Natural killer cell treated with Interleukin-12 subunit alpha and Interleukin-12 subunit beta and Interleukin-15 and Interleukin-18, amount 100 ng/mL, for 72 hours (primary cell): Measurements from ENCODE around the gene BTG1. TPM values are rescaled to one million over a fixed set of nuclear protein-coding genes. Genes with fewer than 3 reads are reported as not detected.
"Not testable (repeated sequence)": the region's sequence is repeated elsewhere in the genome, so short reads cannot be mapped to it uniquely, and the experiment has no call there.

Source experiments
- ATAC-seq, 2 donors: fragments of 150-1000 bp; cut with Tn5 transposase in 1 of 2; sonication (Bioruptor Pico), chemical (Tn5 transposase) in 1 of 2; 2 replicates each; pipeline ENCODE4 v1.10.0; 2021
- DNase-seq: peaks from one replicate; pipeline ENCODE4 v3.0.0; 2022; ENCODE audit warnings: low spot score
- H3K27ac Mint-ChIP-seq, 2 donors: 1 replicate in 1 of 2; 2 replicates in 1 of 2; pipeline ENCODE4 v1.8.0; 2022; ENCODE audit warnings: mixed read lengths in 2 of 2, mild to moderate bottlenecking in 1 of 2, moderate library complexity in 1 of 2
- H3K27me3 Mint-ChIP-seq, 2 donors: 1 replicate in 1 of 2; 2 replicates in 1 of 2; pipeline ENCODE4 v1.8.0; 2022; ENCODE audit warnings: mixed read lengths in 2 of 2
- H3K36me3 Mint-ChIP-seq: one replicate; pipeline ENCODE4 v1.8.0; 2022; ENCODE audit warnings: mixed read lengths
- H3K4me1 Mint-ChIP-seq, 2 donors: 1 replicate in 1 of 2; 2 replicates in 1 of 2; pipeline ENCODE4 v1.8.0; 2022; ENCODE audit warnings: low read depth in 2 of 2, mixed read lengths in 2 of 2, mild to moderate bottlenecking in 1 of 2
- H3K4me3 Mint-ChIP-seq: one replicate; pipeline ENCODE4 v1.8.0; 2022; ENCODE audit warnings: mixed read lengths
- H3K9me3 Mint-ChIP-seq: 2 replicates; pipeline ENCODE4 v1.8.0; 2022; ENCODE audit warnings: mixed read lengths
- total RNA-seq, 2 donors: library from RNA; stranded (reverse); gene quantifications; one replicate each; pipeline ENCODE4 v1.2.3, GENCODE V29; 2022

The BTG1 gene
- total RNA-seq, 2 donors from 2014 or later = 80.0 to 249 TPM

GRCh38 chr12:92143686-92144630 is 1.7 kb downstream of the BTG1 start:
- H3K9me3 Mint-ChIP-seq = no peaks in the 10 kb centered on the region
- H3K27ac Mint-ChIP-seq = peak overlapping the region; percentile 92 to 95
- peaks cover 35 to 45% of the 10 kb centered on the region in 2 donors for H3K4me1 Mint-ChIP-seq
- ATAC-seq = peak; percentile 22 to 32
- peak; percentile 78 for DNase-seq
- H3K27me3 Mint-ChIP-seq = no peaks in the 10 kb centered on the region
- peak overlapping the region; percentile 96 for H3K4me3 Mint-ChIP-seq
- H3K36me3 Mint-ChIP-seq = peaks cover 37% of the 10 kb centered on the region

GRCh38 chr12:92143258-92143657 is 2.4 kb downstream of the BTG1 start:
- Mint-ChIP-seq H3K4me1 (peaks cover 42 to 46% of the 10 kb centered on the region in 2 donors), H3K27me3 (no peaks in the 10 kb centered on the region), H3K27ac (peak overlapping the region; percentile 92 to 95), H3K4me3 (peak overlapping the region; percentile 96), H3K36me3 (peaks cover 40% of the 10 kb centered on the region), H3K9me3 (no peaks in the 10 kb centered on the region)
- ATAC-seq (no peak), DNase-seq (no peak)

GRCh38 chr12:92142251-92142926 is 3.3 kb downstream of the BTG1 start:
- H3K4me1 Mint-ChIP-seq = peaks cover 46 to 52% of the 10 kb centered on the region in 2 donors
- peak overlapping the region; percentile 92 to 95 for H3K27ac Mint-ChIP-seq
- ATAC-seq = no peak
- H3K9me3 Mint-ChIP-seq = no peaks in the 10 kb centered on the region
- H3K27me3 Mint-ChIP-seq = no peaks in the 10 kb centered on the region
- DNase-seq = no peak
- peak overlapping the region; percentile 96 for H3K4me3 Mint-ChIP-seq
- peaks cover 44% of the 10 kb centered on the region for H3K36me3 Mint-ChIP-seq

GRCh38 chr12:92141591-92142121 is 4.0 kb downstream of the BTG1 start:
- Mint-ChIP-seq H3K4me3 (peak overlapping the region; percentile 96), H3K27ac (peak overlapping the region; percentile 92 to 95), H3K9me3 (no peaks in the 10 kb centered on the region), H3K4me1 (peaks cover 46 to 53% of the 10 kb centered on the region in 2 donors), H3K27me3 (no peaks in the 10 kb centered on the region), H3K36me3 (peaks cover 45% of the 10 kb centered on the region)
- ATAC-seq = no peak
- no peak for DNase-seq

- peak overlapping the region; percentile 92 to 95 for H3K27ac Mint-ChIP-seq
- H3K36me3 Mint-ChIP-seq = peaks cover 51% of the 10 kb centered on the region
- no peak for DNase-seq
- H3K4me3 Mint-ChIP-seq = peak overlapping the region; percentile 96
- H3K27me3 Mint-ChIP-seq = no peaks in the 10 kb centered on the region
- no peak for ATAC-seq
- H3K4me1 Mint-ChIP-seq = peaks cover 47 to 52% of the 10 kb centered on the region in 2 donors
- H3K9me3 Mint-ChIP-seq = peaks cover 3% of the 10 kb centered on the region
These were observed 4.6 kb downstream of the BTG1 start for GRCh38 chr12:92140896-92141536.

DNA sequence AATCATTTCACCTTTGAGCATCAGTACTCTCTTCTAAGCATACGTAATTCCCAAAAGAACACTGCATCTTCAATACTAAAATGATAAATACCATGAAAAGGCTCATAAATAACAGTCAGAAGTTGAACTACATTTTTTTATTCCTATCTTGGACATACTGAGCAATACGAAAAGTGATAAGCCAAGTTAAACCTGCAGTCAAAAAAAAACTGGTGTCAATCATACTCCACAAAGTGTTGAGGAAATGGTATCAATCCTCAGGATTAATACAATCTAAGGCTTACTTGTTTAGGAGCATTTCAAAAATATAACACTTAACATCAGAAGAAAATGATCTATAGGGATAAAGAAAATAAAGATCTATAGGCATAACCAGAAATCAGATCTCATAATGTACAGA is 5.5 kb downstream of the BTG1 start:
- H3K4me3 Mint-ChIP-seq = peak overlapping the region; percentile 96

GRCh38 chr12:92139634-92140150 is 6.0 kb downstream of the BTG1 start:
- ATAC-seq (no peak), DNase-seq (no peak)
- peak overlapping the region; percentile 96 for H3K4me3 Mint-ChIP-seq
- peaks cover 56 to 57% of the 10 kb centered on the region in 2 donors for H3K4me1 Mint-ChIP-seq
- H3K27me3 Mint-ChIP-seq = no peaks in the 10 kb centered on the region
- H3K9me3 Mint-ChIP-seq = peaks cover 3% of the 10 kb centered on the region
- H3K27ac Mint-ChIP-seq = peak overlapping the region; percentile 92 to 95
- H3K36me3 Mint-ChIP-seq = peaks cover 51% of the 10 kb centered on the region

More for the DNA sequence above, 5.5 kb downstream of the BTG1 start:
- H3K36me3 Mint-ChIP-seq = peaks cover 51% of the 10 kb centered on the region
- ATAC-seq (no peak), DNase-seq (no peak)
- peak overlapping the region; percentile 92 to 95 for H3K27ac Mint-ChIP-seq
- no peaks in the 10 kb centered on the region for H3K27me3 Mint-ChIP-seq
- peaks cover 3% of the 10 kb centered on the region for H3K9me3 Mint-ChIP-seq
- peaks cover 52% of the 10 kb centered on the region in 2 donors for H3K4me1 Mint-ChIP-seq

DNA sequence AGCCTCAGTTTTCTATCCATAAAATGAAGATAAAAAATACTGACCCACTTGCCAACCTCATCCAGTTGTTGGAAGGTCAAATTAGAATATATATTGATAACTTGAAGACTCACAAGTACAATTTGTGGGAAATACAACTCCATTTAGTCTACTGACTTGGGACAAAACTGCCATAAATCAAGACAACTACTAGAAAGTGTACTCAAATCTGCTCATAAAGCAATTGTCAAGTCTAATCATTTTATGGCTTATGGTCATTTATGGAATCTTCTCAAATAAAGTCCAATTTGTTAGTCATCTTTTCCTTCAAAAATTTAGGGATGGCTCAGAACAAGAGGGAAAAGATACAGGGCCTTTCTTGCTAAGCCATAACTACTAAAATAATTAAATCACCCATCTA is 7.0 kb downstream of the BTG1 start:
- Mint-ChIP-seq H3K27me3 (no peaks in the 10 kb centered on the region), H3K36me3 (peaks cover 43% of the 10 kb centered on the region), H3K9me3 (peaks cover 3% of the 10 kb centered on the region), H3K27ac (peak overlapping the region; percentile 92 to 95), H3K4me1 (peaks cover 59 to 67% of the 10 kb centered on the region in 2 donors), H3K4me3 (peak overlapping the region; percentile 96)
- no peak for DNase-seq
- ATAC-seq = no peak

DNA sequence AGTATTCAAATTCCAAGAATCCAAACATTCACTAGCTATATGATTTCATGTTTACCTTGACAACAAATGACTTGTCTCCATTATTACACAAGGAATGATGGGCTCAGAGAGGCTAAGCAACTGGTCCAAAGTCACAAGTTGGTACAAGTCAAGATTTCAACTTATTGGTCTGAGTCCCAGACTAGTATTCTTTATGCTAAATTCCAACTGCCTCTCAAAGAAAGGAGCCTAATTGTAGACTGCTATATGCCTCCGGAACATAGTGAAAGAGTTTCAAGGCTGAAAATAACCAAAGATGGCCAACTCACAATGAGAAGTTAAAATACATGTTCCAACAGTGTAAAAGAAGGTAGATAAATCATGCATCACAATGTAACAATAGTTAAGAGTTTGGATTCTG is 7.5 kb downstream of the BTG1 start:
- Mint-ChIP-seq H3K4me1 (peaks cover 64 to 72% of the 10 kb centered on the region in 2 donors), H3K27ac (peak overlapping the region; percentile 92 to 95), H3K4me3 (peak overlapping the region; percentile 96), H3K36me3 (peaks cover 38% of the 10 kb centered on the region), H3K27me3 (no peaks in the 10 kb centered on the region), H3K9me3 (peaks cover 3% of the 10 kb centered on the region)
- ATAC-seq (no peak), DNase-seq (no peak)

- Mint-ChIP-seq H3K27ac (peak overlapping the region; percentile 92 to 95), H3K9me3 (peaks cover 3% of the 10 kb centered on the region), H3K27me3 (no peaks in the 10 kb centered on the region), H3K4me3 (peak overlapping the region; percentile 96), H3K36me3 (peaks cover 29% of the 10 kb centered on the region), H3K4me1 (peaks cover 63 to 71% of the 10 kb centered on the region in 2 donors)
- DNase-seq (no peak), ATAC-seq (peak; percentile 72 to 74)
These were observed 8.5 kb downstream of the BTG1 start for GRCh38 chr12:92136965-92137721.

- Mint-ChIP-seq H3K27ac (peak overlapping the region; percentile 92 to 95), H3K9me3 (peaks cover 3% of the 10 kb centered on the region), H3K4me1 (peaks cover 70 to 81% of the 10 kb centered on the region in 2 donors), H3K4me3 (peak overlapping the region; percentile 96), H3K36me3 (peaks cover 32% of the 10 kb centered on the region), H3K27me3 (no peaks in the 10 kb centered on the region)
- DNase-seq (no peak), ATAC-seq (no peak)
These were observed 9.5 kb downstream of the BTG1 start for GRCh38 chr12:92136026-92136730.

- H3K27ac Mint-ChIP-seq = peak overlapping the region; percentile 92 to 95
- ATAC-seq, H3K27me3 Mint-ChIP-seq, H3K9me3 Mint-ChIP-seq, DNase-seq: not testable (repeated sequence)
- H3K4me3 Mint-ChIP-seq = peak overlapping the region; percentile 96
- peaks cover 29% of the 10 kb centered on the region for H3K36me3 Mint-ChIP-seq
- H3K4me1 Mint-ChIP-seq = peaks cover 70 to 85% of the 10 kb centered on the region in 2 donors
These were observed 10.1 kb downstream of the BTG1 start for GRCh38 chr12:92135541-92135940.
